K562 (cell line): ENCODE measurements around the gene DBNL. TPM values are rescaled to one million over a fixed set of nuclear protein-coding genes. Genes with fewer than 3 reads are reported as not detected.

Experiments
- MGA ChIP-seq: fragments of 450-650 bp; IDR thresholded peaks from 2 replicates; pipeline ENCODE4 v1.6.1; 2016; ENCODE audit warnings: mild to moderate bottlenecking, moderate library complexity
- PHTF2 ChIP-seq: fragments of 250-450 bp; sonication (Bioruptor Pico); IDR thresholded peaks from 2 replicates; pipeline ENCODE4 v1.5.0; 2021; ENCODE audit warnings: mild to moderate bottlenecking
- POLR2B ChIP-seq: fragments of 450-650 bp; IDR thresholded peaks from 2 replicates; pipeline ENCODE4 v1.6.1; 2018; ENCODE audit warnings: low read depth; ENCODE audit not compliant: partially characterized antibody
- polyA plus RNA-seq, 8 experiments: library from polyadenylated mRNA; depleted of rRNA in 4 of 8; stranded (reverse) in 5 of 8; unstranded in 3 of 8; fragments of >200 nt; fragmentation: Nextera tagmentation in 2 of 8; fragmentation: Illumina TruSeq in 1 of 8; extraction: Ambion mirVana in 2 of 8; extraction: Trizol in 1 of 8; gene quantifications; 2 replicates each; pipeline versions ENCODE4 v1.2.1 to v1.2.3, GENCODE V29; 2011 to 2014; ENCODE audit warnings: inconsistent platforms in 1 of 8, missing spikeins in 1 of 8
- total RNA-seq, 7 experiments: library from RNA; depleted of rRNA in 6 of 7; stranded (reverse); fragments of >200 nt in 6 of 7; fragmentation: Illumina TruSeq in 2 of 7; extraction: Trizol in 2 of 7; gene quantifications; 2 replicates each; pipeline versions ENCODE4 v1.2.1 to v1.2.3, GENCODE V29; 2011 to 2021; ENCODE audit warnings: low replicate concordance in 1 of 7
- TF ChIP-seq, protein P1 (sequence below), 2 experiments: fragments of 450-650 bp; formaldehyde crosslinking in 1 of 2; IDR thresholded peaks; 2 replicates each; pipeline versions ENCODE4 v1.4.0 to v1.6.1; 2014 to 2020; ENCODE audit warnings: mild to moderate bottlenecking in 2 of 2, borderline replicate concordance in 1 of 2, low read depth in 1 of 2
- TF ChIP-seq, protein P2 (sequence below): fragments of 450-650 bp; IDR thresholded peaks from 2 replicates; pipeline ENCODE4 v1.6.1; 2016; ENCODE audit warnings: low read depth, mild to moderate bottlenecking, moderate library complexity

The DBNL gene
- total and polyA plus RNA-seq, 9 of the 15 experiments (the other 6 are each of a cell fraction or from before 2014, with no cell fraction given), result 1.9 to 65.1 (median 38.9) TPM

GRCh38 chr7:44044315-44045225 is at the start of gene DBNL (continued):
- TF ChIP-seq MGA (peak; percentile 91), POLR2B (peak; percentile 91), PHTF2 (CRISPR knock-in tag) (no peak)
- TF ChIP-seq, protein P1, sequence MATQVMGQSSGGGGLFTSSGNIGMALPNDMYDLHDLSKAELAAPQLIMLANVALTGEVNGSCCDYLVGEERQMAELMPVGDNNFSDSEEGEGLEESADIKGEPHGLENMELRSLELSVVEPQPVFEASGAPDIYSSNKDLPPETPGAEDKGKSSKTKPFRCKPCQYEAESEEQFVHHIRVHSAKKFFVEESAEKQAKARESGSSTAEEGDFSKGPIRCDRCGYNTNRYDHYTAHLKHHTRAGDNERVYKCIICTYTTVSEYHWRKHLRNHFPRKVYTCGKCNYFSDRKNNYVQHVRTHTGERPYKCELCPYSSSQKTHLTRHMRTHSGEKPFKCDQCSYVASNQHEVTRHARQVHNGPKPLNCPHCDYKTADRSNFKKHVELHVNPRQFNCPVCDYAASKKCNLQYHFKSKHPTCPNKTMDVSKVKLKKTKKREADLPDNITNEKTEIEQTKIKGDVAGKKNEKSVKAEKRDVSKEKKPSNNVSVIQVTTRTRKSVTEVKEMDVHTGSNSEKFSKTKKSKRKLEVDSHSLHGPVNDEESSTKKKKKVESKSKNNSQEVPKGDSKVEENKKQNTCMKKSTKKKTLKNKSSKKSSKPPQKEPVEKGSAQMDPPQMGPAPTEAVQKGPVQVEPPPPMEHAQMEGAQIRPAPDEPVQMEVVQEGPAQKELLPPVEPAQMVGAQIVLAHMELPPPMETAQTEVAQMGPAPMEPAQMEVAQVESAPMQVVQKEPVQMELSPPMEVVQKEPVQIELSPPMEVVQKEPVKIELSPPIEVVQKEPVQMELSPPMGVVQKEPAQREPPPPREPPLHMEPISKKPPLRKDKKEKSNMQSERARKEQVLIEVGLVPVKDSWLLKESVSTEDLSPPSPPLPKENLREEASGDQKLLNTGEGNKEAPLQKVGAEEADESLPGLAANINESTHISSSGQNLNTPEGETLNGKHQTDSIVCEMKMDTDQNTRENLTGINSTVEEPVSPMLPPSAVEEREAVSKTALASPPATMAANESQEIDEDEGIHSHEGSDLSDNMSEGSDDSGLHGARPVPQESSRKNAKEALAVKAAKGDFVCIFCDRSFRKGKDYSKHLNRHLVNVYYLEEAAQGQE (IDR thresholded peaks at IDR 0.05; ENCODE audit: borderline replicate concordance), result no peak; the same call in 1 of the 2 replicates
- TF ChIP-seq, protein P1 (CRISPR knock-in tag; IDR thresholded peaks at IDR 0.05; ENCODE audit: low read depth), result no peak
- TF ChIP-seq, protein P2, sequence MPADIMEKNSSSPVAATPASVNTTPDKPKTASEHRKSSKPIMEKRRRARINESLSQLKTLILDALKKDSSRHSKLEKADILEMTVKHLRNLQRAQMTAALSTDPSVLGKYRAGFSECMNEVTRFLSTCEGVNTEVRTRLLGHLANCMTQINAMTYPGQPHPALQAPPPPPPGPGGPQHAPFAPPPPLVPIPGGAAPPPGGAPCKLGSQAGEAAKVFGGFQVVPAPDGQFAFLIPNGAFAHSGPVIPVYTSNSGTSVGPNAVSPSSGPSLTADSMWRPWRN, result no peak
